SK-N-MC (cell line): ENCODE measurements around the gene CCDC70.

Experiments
- EZH2 ChIP-seq: fragments of 200-600 bp; sonication (generic); IDR thresholded peaks from one replicate; pipeline ENCODE4 v1.6.1; 2017; ENCODE audit warnings: antibody characterized with exemption
- FOXP2 ChIP-seq: optimal IDR thresholded peaks from 2 replicates; pipeline ENCODE3; 2011; ENCODE audit warnings: mild to moderate bottlenecking, moderate library complexity; ENCODE audit not compliant: insufficient read depth; ENCODE audit errors: extremely low read length, control extremely low read depth
- POLR2AphosphoS5 ChIP-seq: IDR thresholded peaks from 2 replicates; pipeline ENCODE4 v1.6.1; 2012; ENCODE audit warnings: mild to moderate bottlenecking, low read depth, low read length, borderline replicate concordance

DNA sequence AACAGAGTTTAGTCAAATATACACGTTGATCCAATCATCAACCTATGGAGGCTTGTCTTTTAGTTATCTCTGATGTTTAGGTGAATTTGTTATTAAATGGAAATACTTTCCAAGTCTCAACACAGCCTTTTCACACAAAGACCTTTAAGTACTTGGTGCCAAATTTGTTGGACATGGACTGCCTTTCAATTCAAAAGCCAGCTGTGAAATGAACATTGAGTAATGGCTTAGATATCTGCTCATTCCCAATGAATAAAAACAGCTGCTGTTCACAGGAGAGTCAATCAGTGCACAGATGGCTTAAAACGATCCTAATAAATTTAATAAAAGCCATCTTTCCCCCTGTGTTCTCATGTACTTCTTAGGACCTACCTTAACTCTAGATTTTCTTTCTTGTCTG, 37.9 kb upstream of the CCDC70 start:
- TF ChIP-seq POLR2AphosphoS5 (no peak), EZH2 (no peak), FOXP2 (no peak)
